Spleen (tissue), 11 donors: ENCODE measurements around the gene ZNF438. TPM values are rescaled to one million over a fixed set of nuclear protein-coding genes. Genes with fewer than 3 reads are reported as not detected.

Experiments
- DNase-seq: peaks from one replicate; pipeline ENCODE4 v3.0.0-alpha.2; 2020
- H3K27ac ChIP-seq, 8 donors: fragments of 200-600 bp; sonication (generic) in 7 of 8; 1 replicate in 4 of 8; 2 replicates in 4 of 8; pipeline versions ENCODE4 v1.5.0 to v1.8.0; 2016 to 2021; ENCODE audit warnings: inconsistent platforms in 4 of 8, mild to moderate bottlenecking in 4 of 8, moderate library complexity in 1 of 8
- H3K27me3 ChIP-seq, 7 donors: fragments of 200-600 bp; sonication (generic) in 6 of 7; replicated peaks in 1 of 7; 1 replicate in 4 of 7; 2 replicates in 3 of 7; pipeline versions ENCODE4 v1.5.0 to v1.8.0; 2016 to 2021; ENCODE audit warnings: inconsistent platforms in 3 of 7, mild to moderate bottlenecking in 1 of 7
- H3K36me3 ChIP-seq, 6 donors: fragments of 200-600 bp; sonication (generic) in 5 of 6; 1 replicate in 4 of 6; 2 replicates in 2 of 6; pipeline versions ENCODE4 v1.5.0 to v1.8.0; 2016 to 2021; ENCODE audit warnings: inconsistent platforms in 2 of 6
- H3K4me1 ChIP-seq, 6 donors: fragments of 200-600 bp; sonication (generic) in 5 of 6; 1 replicate in 3 of 6; 2 replicates in 3 of 6; pipeline versions ENCODE4 v1.5.0 to v1.8.0; 2016 to 2021; ENCODE audit warnings: inconsistent platforms in 3 of 6
- H3K4me3 ChIP-seq, 8 donors: fragments of 200-600 bp; sonication (generic) in 7 of 8; 1 replicate in 4 of 8; 2 replicates in 4 of 8; pipeline versions ENCODE4 v1.5.0 to v1.8.0; 2016 to 2021; ENCODE audit warnings: inconsistent platforms in 4 of 8, mild to moderate bottlenecking in 4 of 8, moderate library complexity in 2 of 8
- H3K9me3 ChIP-seq, 8 donors: fragments of 200-600 bp; sonication (generic) in 7 of 8; 1 replicate in 4 of 8; 2 replicates in 4 of 8; pipeline versions ENCODE4 v1.5.0 to v1.8.0; 2016 to 2021; ENCODE audit warnings: inconsistent platforms in 4 of 8
- POLR2A ChIP-seq, 3 donors: fragments of 450-650 bp; IDR thresholded peaks; one replicate each; pipeline ENCODE4 v1.5.1; 2017; ENCODE audit warnings: antibody characterized with exemption in 3 of 3, mild to moderate bottlenecking in 1 of 3
- POLR2AphosphoS5 ChIP-seq, 3 donors: sonication (generic); formaldehyde crosslinking; IDR thresholded peaks; one replicate each; pipeline ENCODE4 v1.5.1; 2017; ENCODE audit warnings: antibody characterized with exemption in 3 of 3
- WGBS, 5 donors: extraction: QIAGEN DNeasy Blood & Tissue Kit in 3 of 5; methylation state at CpG; one replicate each; pipeline versions ENCODE4 v1.1.5 to v1.1.7; 2013 to 2018; 5-methylcytosine and 5-hydroxymethylcytosine counted together
- intact Hi-C: fragments of 100-400 bp; cut with DNase I; formaldehyde crosslinking; loops from one replicate; pipeline ENCODE4 v1.15.0; 2023; ENCODE audit warnings: low total_unique reads
- polyA plus RNA-seq, 3 donors: library from polyadenylated mRNA; stranded (reverse); fragments of 200-250 nt; gene quantifications; one replicate each; pipeline ENCODE4 v1.2.1, GENCODE V29; 2013
- total RNA-seq, 7 donors: library from RNA; depleted of rRNA in 3 of 7; stranded (reverse); fragments of >200 nt in 3 of 7; fragmentation: NEBNext Ultra II Directional in 4 of 7; extraction: Animal tissue kit (Norgen Biotek cat#: 25700) in 4 of 7; gene quantifications; one replicate each; pipeline versions ENCODE4 v1.1.0 to v1.2.1, GENCODE V29; 2016 to 2021
- TF ChIP-seq, protein P1 (sequence below), 11 experiments: fragments of 200-600 bp in 7 of 11; fragments of 450-650 bp in 4 of 11; sonication (generic) in 4 of 11; IDR thresholded peaks in 8 of 11; conservative IDR thresholded peaks in 3 of 11; 1 replicate in 7 of 11; 2 replicates in 4 of 11; pipeline versions ENCODE4 v1.4.0 to v1.8.0; 2016 to 2021; ENCODE audit warnings: antibody characterized with exemption in 11 of 11, inconsistent platforms in 4 of 11, mild to moderate bottlenecking in 1 of 11
- donor health status: healthy with polysubstance abuse.
- donor health status: DM: no; HTN: no; CAD: no; lungs with moderate emphysema.
- donor health status: DM: no; HTN: no; CAD: no.
- donor health status: Bipolar disorder and iron deficiency.
- donor health status: healthy.
- donor health status: DM: no; HTN: no; CAD: no.
- donor health status: DM: yes; HTN: yes; CAD: no.

ZNF438 gene
- total and polyA plus RNA-seq, 10 donors: 4.4 to 23.1 (median 13.9) TPM

DNA sequence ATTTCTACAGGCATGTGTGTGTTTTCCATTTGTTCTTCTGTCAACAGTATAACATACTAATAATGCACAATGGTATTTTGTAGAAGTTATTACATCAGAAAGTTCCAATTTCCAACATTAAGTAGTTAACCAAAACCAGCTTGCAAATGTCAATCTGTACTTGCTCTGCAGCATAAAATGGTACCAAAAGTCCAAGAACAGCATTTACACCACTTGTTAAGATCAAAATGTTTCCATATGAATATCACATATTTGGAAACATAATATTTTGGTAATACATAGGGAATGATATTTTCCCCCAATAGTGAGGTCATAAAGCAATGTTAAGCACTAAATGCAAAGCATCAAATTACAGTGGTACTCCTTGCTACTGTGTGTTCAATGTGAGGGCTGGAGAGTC, 162.1 kb downstream of the ZNF438 start:
- peaks cover 0 to 29% (median 0%) of the 10 kb centered on the region in 6 donors for H3K36me3 ChIP-seq
- no peaks in the 10 kb centered on the region for H3K9me3 ChIP-seq
- TF ChIP-seq, protein P1, sequence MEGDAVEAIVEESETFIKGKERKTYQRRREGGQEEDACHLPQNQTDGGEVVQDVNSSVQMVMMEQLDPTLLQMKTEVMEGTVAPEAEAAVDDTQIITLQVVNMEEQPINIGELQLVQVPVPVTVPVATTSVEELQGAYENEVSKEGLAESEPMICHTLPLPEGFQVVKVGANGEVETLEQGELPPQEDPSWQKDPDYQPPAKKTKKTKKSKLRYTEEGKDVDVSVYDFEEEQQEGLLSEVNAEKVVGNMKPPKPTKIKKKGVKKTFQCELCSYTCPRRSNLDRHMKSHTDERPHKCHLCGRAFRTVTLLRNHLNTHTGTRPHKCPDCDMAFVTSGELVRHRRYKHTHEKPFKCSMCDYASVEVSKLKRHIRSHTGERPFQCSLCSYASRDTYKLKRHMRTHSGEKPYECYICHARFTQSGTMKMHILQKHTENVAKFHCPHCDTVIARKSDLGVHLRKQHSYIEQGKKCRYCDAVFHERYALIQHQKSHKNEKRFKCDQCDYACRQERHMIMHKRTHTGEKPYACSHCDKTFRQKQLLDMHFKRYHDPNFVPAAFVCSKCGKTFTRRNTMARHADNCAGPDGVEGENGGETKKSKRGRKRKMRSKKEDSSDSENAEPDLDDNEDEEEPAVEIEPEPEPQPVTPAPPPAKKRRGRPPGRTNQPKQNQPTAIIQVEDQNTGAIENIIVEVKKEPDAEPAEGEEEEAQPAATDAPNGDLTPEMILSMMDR (IDR thresholded peaks at IDR 0.05 in 8 of 11, conservative IDR thresholded peaks at IDR 0.05 in 3 of 11): no peak
- no peak overlapping the region for H3K4me3 ChIP-seq
- no peaks in the 10 kb centered on the region for H3K27me3 ChIP-seq
- no peak for DNase-seq
- intact Hi-C loops: no loop called here
- no peaks in the 10 kb centered on the region for H3K4me1 ChIP-seq
- H3K27ac ChIP-seq: no peak overlapping the region

GRCh38 chr10:30868611-30869010, 163.1 kb downstream of the ZNF438 start:
- TF ChIP-seq, protein P1 (IDR thresholded peaks at IDR 0.05 in 8 of 11, conservative IDR thresholded peaks at IDR 0.05 in 3 of 11): no peak
- TF ChIP-seq POLR2AphosphoS5 (IDR thresholded peaks at IDR 0.05) (no peak), POLR2A (IDR thresholded peaks at IDR 0.05) (no peak)
- H3K27ac ChIP-seq: no peak overlapping the region
- H3K4me3 ChIP-seq: no peak overlapping the region
- WGBS, 5 donors: 87 to 97% (median 93%) methylated on average over 1 of the region's 1 CpG
- no peaks in the 10 kb centered on the region for H3K27me3 ChIP-seq
- H3K4me1 ChIP-seq: no peaks in the 10 kb centered on the region
- DNase-seq: no peak
- peaks cover 0 to 24% (median 0%) of the 10 kb centered on the region in 6 donors for H3K36me3 ChIP-seq
- intact Hi-C loops: no loop called here
- H3K9me3 ChIP-seq: no peaks in the 10 kb centered on the region

DNA sequence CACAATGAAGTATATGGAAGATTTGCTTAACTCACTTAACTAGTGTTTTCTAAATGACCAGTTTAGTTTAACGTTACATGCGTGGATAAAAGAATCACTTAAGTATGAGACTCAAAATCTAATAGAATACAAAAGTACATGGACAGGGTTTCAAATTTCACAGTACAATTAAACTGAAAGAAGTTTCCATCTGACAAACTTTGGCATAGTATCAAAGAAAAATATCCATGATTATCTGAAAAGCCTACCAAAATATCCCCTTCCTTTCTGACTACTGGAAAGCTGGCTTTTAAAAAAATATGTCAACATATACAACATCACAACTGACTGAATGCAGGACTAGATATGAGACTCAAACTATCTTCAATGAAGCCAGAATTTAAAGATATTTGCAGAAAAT, 164.8 kb downstream of the ZNF438 start:
- WGBS, 5 donors: 79 to 96% (median 87%) methylated on average over 2 of the region's 2 CpGs
- DNase-seq: no peak
- Histone ChIP-seq H3K4me3 (no peak overlapping the region), H3K36me3 (peaks cover 0 to 21% (median 0%) of the 10 kb centered on the region in 6 donors), H3K4me1 (peaks cover 0 to 10% (median 0%) of the 10 kb centered on the region in 6 donors), H3K27ac (no peak overlapping the region), H3K27me3 (no peaks in the 10 kb centered on the region), H3K9me3 (no peaks in the 10 kb centered on the region)
- intact Hi-C loops: no loop called here
- TF ChIP-seq POLR2A (IDR thresholded peaks at IDR 0.05): no peak
- TF ChIP-seq, protein P1 (IDR thresholded peaks at IDR 0.05 in 8 of 11, conservative IDR thresholded peaks at IDR 0.05 in 3 of 11): no peak
- no peak for TF ChIP-seq POLR2AphosphoS5 (IDR thresholded peaks at IDR 0.05)

GRCh38 chr10:30865141-30865926, 166.3 kb downstream of the ZNF438 start:
- intact Hi-C loops: no loop called here
- no peaks in the 10 kb centered on the region for H3K27me3 ChIP-seq
- no peak overlapping the region for H3K27ac ChIP-seq
- DNase-seq: no peak
- peaks cover 0 to 17% (median 0%) of the 10 kb centered on the region in 6 donors for H3K36me3 ChIP-seq
- WGBS, 5 donors: 55 to 77% (median 73%) methylated on average over 7 of the region's 7 CpGs
- TF ChIP-seq POLR2AphosphoS5 (IDR thresholded peaks at IDR 0.05) (no peak), POLR2A (IDR thresholded peaks at IDR 0.05) (no peak)
- TF ChIP-seq, protein P1 (IDR thresholded peaks at IDR 0.05 in 8 of 11, conservative IDR thresholded peaks at IDR 0.05 in 3 of 11): no peak
- no peak overlapping the region for H3K4me3 ChIP-seq
- H3K4me1 ChIP-seq: peaks cover 0 to 25% (median 2%) of the 10 kb centered on the region in 6 donors
- H3K9me3 ChIP-seq: no peaks in the 10 kb centered on the region
